SW 1271 (cell line): ENCODE results near the gene PARP12.

Source experiments
- DNase-seq, 2 experiments: peaks; one replicate each; lab custom pipeline; 2025; lab: John Stamatoyannopoulos, UW

The PARP12 gene

GRCh38 chr7:140035400-140036223, 27.1 kb downstream of the PARP12 start:
- DNase-seq, result no peak

GRCh38 chr7:140034421-140034820, 28.3 kb downstream of the PARP12 start:
- no peak for DNase-seq

GRCh38 chr7:140033779-140034363, 28.9 kb downstream of the PARP12 start:
- no peak for DNase-seq

- DNase-seq, result no peak
These were observed 29.7 kb downstream of the PARP12 start for GRCh38 chr7:140033036-140033435.

GRCh38 chr7:140031364-140031763, 31.4 kb downstream of the PARP12 start:
- no peak for DNase-seq

- no peak for DNase-seq
These were observed 33.7 kb downstream of the PARP12 start for GRCh38 chr7:140029072-140029471.

GRCh38 chr7:140028311-140028710, 34.4 kb downstream of the PARP12 start:
- no peak for DNase-seq

GRCh38 chr7:140027858-140028257, 34.9 kb downstream of the PARP12 start:
- no peak for DNase-seq

- no peak for DNase-seq
These were observed 35.8 kb downstream of the PARP12 start for GRCh38 chr7:140026935-140027334.

GRCh38 chr7:140025814-140026433, 36.8 kb downstream of the PARP12 start:
- no peak for DNase-seq

- no peak for DNase-seq
These were observed 37.5 kb downstream of the PARP12 start for GRCh38 chr7:140025241-140025640.

- no peak for DNase-seq
These were observed 38.2 kb downstream of the PARP12 start for GRCh38 chr7:140024585-140024984.

- no peak for DNase-seq
These were observed 39.0 kb downstream of the PARP12 start for GRCh38 chr7:140023728-140024127.

- no peak for DNase-seq
These were observed 40.1 kb downstream of the PARP12 start for GRCh38 chr7:140022582-140023211.

GRCh38 chr7:140021603-140022002, 41.1 kb downstream of the PARP12 start:
- DNase-seq, result no peak

- no peak for DNase-seq
These were observed 43.1 kb downstream of the PARP12 start for GRCh38 chr7:140019606-140020005.

- no peak for DNase-seq
These were observed 43.6 kb downstream of the PARP12 start for GRCh38 chr7:140019172-140019571.

GRCh38 chr7:140018125-140019043, 44.4 kb downstream of the PARP12 start:
- no peak for DNase-seq

- no peak for DNase-seq
These were observed 45.2 kb downstream of the PARP12 start for GRCh38 chr7:140017543-140017942.

GRCh38 chr7:140017034-140017433, 45.7 kb downstream of the PARP12 start:
- DNase-seq, result no peak

GRCh38 chr7:140016540-140016939, 46.2 kb downstream of the PARP12 start:
- DNase-seq, result no peak
